ENCODE measurements around the gene PTK6. TPM values are rescaled to one million over a fixed set of nuclear protein-coding genes. Genes with fewer than 3 reads are reported as not detected.

The PTK6 gene
- total RNA-seq, 1 experiment from 2014 or later: not detected

DNA sequence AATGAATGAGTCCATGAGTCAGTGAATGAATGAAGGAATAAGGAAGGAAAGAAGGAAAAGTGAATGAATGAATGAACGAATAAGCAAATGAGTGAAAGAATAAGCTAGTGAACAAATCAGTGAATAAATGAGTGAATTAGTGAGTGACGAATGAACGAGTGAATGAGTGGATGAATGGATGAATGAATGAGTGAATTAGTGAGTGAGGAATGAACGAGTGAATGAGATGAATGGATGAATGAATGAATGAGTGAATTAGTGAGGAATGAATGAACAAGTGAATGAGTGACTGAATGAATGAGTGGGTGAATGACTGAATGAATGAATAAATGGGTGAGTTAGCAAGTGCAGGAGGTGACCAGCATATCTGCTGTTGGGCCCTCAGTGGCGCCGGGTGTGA is 6.6 kb upstream of the PTK6 start:
- no peak for DNase-seq (ENCODE audit: low spot score)

DNA sequence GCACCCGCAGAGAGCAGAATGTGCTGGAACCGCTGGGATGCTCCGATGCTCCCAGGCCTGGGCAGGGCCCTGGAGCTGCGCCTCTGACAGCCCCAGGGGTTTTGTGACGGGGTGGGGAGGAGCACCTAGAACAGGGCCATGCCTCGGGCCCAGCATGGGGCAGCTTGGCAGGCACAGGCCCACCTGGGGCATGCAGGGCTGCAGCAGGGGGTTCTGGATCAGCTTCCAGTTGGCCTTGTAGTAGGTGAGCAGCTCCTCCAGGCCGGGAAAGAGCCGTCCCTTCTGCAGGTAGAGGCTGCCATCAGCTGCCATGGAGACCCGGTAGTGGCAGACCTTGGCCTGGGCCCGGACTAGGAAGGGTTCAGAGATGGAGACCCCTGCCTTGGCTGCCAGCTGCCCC is 6.0 kb upstream of the PTK6 start:
- DNase-seq (ENCODE audit: low spot score): no peak

DNA sequence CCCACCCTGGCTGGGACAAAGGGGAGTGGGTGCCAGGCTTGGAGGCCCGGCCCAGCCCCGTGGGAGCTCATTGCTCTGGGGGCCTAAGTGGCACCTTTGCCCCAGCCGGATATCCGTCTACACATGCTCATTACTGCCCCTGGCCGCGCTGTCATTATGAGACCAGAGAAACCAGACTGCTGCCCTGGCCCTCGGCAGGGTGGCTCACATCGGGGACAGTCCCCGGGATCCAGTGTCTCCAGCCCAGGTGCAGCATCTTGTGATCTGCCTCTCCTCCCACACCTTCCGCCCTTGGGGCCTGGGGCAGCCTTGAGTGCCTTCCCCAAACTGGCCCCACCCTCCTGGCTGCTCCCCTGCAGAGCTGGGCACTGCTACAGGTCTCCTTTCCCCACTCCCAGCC is 5.5 kb upstream of the PTK6 start:
- no peak for DNase-seq (ENCODE audit: low spot score)

DNA sequence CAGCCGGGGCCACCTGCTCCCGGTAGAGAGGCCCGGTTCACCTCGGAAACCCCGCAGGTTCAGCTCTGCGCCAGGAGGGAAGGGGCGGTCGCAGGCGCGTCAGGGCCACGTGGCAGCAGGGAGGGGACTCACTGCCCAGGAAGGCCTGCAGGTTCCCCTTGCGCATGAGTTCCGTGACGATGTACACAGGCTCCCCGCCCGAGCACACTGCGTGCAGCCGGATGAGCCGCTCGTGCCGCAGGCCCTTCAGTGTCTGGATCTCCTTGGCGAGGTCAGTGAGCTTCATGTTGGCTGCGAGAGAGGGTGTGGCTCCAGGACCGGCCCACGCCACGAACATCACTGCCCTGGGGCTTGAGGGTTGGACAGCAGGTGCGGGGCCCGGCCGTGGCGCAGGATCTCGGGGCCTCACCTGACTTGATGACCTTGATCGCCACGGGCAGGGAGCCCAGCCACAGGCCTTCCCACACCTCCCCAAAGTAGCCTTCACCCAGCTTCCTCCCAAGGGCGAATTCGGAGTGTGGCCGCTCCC is 4.9 kb upstream of the PTK6 start:
- no peak for DNase-seq (ENCODE audit: low spot score)

DNA sequence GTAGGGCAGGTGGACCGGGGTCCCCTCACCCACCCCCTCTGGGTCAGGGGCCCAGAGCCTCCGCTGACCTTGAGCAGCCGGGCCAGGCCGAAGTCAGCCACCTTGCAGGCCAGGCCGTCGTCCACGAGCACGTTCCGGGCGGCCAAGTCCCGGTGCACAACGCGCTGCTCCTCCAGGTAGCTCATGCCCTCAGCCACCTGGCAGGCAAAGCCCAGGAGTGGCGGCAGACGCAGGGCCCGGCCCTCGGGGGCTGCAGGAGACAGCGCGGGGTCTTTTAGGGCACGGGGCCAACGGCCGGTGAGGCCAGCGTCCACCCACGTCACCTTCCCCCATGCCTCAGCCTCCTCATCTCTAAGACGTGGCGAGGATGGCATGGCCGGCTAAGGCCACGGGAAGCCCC is 4.2 kb upstream of the PTK6 start:
- DNase-seq (ENCODE audit: low spot score): no peak

DNA sequence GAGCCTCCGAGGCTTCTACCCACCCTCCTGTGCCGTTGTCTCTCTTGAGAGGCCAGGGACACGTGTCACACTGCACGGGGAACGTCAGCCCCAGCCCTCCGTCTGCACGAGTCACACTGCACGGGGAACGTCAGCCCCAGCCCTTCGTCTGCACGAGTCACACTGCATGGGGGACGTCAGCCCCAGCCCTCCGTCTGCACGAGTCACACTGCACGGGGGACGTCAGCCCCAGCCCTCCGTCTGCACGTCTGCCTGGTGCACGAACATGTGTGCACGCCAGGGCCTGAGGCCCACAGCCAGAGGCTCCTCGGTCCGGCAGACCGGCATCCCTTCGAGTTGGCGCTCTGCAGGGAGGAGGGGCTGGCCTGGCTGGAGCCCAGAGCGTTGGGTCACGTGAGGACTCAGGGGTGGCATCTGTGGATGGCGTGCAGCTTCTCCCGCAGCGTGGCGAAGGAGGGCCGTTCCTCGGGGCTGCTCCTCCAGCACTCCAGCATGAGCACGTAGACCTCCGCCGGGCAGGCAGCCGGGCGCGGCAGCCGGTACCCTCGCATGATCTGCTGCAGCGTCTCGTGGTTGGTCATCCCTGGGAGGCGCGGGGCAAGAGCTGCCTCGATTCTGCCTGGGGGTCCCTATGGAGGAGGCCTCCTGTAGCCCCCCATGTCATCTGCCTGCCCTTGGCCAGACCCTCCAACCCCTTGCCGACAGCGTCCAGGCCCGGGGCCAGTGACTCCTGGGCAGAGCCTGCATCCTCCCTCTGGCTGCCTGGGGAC is 3.4 kb upstream of the PTK6 start:
- no peak for DNase-seq (ENCODE audit: low spot score)

DNA sequence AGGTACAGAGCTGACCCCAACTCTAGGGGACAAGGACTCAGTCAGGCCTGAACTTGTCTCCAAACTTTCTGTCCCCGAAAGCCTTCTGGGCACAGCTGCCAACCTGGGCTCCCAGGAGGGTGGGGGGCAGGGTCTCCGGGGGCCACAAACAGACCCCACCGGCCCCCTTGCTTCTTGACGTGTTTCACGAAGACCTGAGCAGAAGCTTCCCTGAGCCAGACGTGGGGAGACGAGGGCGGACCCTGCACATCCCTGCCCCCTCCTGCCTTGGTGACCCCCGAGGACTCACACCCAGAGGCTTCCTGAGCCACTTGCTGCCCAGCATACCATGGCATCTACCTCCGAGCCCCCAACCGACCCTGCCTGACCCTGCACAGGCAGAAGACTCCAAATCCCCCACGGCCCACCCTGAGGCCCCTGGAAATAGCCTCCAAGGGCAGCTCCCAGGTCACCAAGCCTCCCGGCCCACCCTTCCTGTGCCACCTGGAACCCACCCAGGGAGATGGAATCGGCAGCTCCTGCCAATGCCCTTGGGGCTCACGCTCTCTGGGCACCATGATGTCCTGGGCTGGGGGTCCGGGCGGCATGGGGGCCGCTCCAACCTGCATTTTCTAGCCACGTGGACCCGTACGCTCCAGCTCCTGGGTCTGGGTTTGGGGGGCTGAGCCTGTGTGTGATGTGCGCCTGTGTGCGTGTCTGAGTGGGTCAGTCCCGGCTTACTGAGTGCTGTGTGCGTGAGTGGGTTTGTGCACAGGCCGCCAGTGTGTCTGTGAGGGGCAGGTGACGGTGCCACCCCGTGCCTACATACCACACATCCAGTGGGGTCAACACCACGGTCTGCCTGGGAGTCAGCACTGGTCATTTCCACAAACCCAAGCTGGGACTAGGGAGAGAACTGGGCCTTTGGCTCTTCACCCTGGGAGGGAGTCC is 2.5 kb upstream of the PTK6 start:
- no peak for DNase-seq (ENCODE audit: low spot score)

DNA sequence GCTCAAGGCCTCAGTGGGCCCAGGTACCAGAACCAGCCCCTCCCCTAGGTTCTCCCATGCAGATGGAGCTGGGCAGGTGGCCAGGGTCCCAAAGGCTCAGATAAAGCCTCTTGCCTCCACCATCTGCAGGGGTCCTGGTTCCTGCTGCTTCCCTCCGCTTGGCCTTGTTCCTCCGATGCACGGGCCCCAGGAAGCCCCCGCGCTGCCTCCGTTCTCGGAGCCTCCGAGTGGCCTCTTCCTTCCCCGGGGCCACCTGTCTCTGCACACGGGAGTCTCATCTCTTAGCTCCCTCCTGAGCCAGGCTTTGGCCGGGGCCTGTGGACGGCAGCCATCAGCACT is 1.9 kb upstream of the PTK6 start:
- no peak for DNase-seq (ENCODE audit: low spot score)

DNA sequence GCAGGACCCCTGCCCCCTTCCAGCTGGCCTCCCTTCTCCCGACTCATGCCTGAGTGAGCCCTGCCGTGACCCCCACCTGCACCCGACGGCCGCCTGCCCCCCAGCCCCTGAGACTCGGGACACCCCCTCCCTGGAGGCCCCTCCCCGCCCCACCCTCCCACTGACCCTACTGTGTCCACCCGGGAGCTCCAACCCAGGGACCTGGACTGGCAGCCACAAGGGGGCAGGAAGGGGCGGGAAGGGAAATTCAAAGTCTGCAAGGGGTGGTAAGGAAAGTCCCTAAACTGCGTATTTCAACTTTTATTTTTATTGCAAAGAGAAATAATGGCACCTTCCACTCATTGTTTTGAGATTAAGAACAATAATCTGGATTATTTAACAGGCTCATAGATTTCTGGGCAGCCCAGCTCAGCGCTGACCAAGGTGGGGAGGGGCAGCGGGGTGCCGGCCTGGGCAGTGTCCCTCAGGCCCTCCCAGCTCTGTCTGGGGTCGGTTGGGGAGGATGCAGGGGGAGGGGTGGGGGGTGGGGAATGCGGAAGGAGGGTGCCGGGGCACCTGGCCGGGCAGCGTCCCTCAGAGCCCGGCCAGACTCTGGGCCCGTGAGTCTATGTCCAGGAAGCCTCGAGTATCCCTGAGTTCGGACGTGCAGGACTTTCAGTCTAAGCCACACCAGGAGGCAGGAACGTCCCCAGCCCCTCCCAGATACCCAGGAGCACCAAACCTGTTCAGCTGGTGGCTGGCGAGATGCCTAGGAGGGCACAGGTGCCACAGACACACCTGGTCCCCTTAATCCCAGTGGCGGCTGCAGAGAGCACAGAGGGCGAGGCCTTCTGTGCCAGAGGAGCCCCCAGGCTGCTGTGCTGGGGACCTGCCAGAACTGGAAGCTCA is 1.3 kb upstream of the PTK6 start:
- DNase-seq (ENCODE audit: low spot score): no peak

DNA sequence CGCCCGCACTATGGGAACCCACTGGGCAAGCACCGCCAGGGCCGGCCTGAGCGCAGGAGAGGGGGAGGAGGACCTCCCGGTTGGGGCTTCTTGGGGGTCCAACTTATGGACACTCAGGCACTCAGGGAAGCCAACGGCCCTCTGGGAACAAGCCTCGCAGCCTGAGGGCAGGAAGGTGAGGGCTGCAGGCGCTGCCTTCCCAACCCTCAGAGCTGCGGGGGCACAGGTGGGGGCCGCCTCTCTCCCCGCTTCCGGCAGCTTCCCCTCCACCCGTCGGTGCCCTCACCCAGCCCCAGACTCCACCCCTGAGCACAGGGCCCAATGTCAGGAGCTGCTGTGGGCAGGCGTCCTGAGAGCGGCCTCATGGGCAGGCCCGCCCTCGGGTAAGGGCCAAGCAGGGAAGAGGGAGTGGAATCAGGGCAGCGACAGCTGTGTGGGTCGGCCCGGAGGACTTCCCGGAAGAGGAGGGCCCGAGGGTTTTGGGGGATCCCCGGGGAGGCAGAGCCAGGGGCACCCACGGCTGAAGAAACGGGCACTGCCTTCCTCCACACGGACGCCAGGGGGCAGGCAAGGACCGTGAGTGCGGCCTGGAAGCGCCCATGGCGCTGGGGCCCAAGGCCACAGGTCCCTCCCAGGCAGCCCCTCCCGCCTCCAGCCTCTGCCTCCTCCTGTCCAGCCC is 488 bp upstream of the PTK6 start:
- DNase-seq (ENCODE audit: low spot score): peak; percentile 90

DNA sequence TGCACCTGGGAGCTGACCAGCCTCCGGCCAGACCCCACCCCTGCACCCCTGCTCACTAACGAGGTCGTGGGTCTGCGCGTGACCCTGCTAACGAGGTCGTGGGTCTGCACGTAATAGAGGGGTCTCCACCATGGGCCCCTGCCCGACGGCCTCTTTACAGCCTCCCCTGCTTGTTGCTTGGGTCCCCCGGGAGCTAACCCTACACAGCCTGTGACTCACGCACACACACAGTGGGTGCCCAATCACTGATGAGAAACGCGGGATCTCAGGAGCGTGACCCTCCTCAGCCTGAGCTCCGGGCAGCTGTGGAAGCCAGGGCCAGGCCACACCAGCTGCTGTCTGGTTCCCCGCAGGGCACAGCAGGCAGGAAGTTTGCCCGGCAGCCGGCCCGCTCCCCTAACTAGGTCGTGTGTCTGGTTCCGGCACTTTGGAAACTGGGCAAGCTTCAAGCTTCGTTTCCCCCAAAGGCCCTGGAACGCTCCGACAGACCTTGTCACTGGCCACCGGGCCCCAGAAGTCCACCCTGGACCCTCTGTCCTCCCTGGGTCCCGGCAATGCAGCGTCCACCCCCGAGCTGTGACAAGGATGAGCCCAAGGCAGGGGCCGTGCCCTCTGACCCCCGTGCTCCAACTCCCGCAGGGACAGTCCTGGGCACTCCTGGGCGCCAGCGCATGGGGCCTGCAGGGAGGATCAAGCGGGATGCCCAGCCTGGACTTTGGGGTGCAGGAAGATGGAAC is 767 bp downstream of the PTK6 start:
- DNase-seq (ENCODE audit: low spot score): no peak

DNA sequence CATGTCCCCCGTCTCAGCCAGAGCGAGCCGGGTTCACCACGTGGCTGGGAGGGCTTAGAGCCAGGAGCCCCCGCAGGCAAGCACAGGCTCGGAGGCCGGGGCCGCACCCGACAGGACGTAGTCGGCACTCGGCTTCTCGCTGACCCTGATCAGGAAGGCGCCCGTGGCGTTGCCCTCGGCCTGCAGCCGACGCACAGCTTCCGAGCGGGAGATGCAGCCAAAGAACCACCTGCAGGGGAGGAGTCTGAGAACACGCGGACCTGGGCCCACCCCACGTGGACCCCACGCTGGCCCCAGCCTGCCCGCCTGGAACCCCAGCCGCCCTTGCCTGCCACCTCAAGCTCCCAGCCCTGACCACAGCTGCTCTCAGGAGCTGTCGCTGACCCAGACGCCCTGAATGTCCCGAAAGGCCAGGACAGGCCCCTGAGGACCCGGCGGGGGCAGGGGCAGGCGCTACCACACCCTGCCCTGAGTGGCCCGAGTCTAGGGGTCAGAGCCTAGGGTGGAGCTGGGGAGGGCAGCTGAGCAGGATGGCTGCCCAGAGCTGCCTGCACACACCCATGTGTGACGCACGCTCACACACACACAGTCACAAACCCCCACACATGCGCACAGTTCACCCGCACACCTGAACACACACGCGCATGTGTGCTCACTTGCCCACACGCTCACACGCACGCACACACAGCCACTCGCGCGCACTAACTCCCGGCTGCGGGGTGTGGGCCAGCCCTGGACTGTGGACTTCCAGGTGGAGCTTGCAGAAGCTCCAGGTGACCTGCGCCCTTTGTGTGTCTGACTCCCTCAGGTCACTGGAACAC is 2.1 kb downstream of the PTK6 start:
- no peak for DNase-seq (ENCODE audit: low spot score)

DNA sequence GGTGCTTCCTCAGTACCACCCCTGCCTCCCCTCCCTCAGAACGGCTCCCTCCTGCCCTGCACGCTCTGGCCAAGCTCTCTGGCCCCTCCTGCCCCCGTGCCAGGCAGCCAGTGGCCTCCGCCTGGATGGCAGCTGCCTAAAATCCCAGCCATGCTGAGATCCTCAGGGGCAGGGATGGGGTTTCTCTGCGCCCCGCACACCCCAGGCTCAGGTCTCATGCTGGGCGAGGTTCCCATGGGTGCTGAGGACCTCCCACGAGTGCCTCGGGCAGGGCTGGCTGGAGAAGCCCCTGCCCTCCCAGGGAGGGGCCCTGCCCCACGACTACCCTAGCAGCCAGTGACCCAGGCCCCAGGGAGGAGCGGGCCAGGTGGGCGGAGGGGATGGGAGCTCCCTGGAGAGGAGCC is 2.7 kb downstream of the PTK6 start:
- no peak for DNase-seq (ENCODE audit: low spot score)

DNA sequence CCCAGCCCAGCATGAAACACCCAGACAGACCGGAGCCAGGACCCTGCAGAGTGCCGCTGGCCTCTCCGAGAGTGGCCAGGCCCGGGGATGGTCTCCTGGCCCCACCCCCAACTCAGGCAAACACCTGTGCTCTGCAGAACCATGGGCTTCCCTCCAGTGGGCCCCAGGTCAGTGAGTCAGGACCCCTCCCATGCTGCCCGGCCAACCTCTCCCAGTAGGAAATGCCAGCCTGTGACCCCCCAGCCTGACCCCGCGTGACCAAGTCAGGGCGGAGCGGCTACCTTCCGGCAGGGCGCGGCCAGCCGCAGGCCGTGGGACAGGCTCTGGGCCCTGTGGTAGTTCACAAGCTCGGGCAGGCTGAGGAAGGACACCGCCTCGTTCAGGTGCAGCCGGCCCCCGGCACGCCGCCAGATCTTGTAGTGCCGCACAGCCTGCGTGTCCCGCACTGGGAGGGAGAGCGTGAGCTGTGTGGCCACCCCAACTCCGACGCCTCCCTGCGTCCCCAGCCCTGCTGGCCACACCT is 3.2 kb downstream of the PTK6 start:
- DNase-seq (ENCODE audit: low spot score): no peak

DNA sequence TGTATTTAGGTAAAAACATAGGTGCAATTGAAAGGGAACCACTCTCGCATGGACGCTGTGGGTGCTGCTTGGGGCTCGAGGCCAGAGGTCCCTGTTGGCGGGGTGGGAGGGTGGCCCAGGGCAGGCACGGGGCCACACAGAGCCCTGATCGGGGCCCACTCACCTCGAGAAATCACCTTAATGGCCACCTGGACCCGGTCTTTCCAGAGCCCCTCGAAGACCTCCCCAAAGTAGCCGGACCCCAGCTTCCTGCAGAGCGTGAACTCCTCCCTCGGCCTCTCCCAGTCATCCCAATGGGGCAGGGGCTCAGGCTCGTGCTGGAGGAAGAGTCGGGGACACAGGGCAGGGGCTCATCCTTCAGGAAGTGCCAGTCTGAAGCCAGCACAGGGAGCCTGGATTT is 3.8 kb downstream of the PTK6 start:
- DNase-seq (ENCODE audit: low spot score): no peak

DNA sequence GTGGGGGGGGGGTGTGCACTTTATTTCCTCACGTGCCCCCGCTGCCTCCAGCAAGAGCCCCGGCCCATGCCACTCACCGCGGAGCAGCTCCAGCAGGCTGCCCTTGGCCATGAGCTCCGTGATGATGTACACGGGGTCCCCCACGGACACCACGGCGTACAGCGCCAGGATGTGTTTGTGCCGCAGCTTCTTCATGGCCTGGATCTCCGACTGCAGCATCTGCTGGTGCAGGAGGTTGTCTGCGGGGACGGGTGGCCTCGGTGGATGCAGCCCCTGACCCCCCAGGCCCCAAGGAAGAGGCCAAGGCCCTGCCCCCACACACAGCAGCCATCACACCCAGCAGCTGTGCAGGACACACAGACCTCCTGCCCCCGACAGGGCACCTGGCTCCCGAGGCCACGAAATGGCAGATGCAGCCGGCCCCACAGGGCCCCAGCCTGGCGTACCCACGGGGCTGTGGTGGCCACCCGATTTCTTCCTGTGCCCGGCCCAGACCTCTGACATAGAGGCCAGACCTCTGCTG is 4.7 kb downstream of the PTK6 start:
- no peak for DNase-seq (ENCODE audit: low spot score)

DNA sequence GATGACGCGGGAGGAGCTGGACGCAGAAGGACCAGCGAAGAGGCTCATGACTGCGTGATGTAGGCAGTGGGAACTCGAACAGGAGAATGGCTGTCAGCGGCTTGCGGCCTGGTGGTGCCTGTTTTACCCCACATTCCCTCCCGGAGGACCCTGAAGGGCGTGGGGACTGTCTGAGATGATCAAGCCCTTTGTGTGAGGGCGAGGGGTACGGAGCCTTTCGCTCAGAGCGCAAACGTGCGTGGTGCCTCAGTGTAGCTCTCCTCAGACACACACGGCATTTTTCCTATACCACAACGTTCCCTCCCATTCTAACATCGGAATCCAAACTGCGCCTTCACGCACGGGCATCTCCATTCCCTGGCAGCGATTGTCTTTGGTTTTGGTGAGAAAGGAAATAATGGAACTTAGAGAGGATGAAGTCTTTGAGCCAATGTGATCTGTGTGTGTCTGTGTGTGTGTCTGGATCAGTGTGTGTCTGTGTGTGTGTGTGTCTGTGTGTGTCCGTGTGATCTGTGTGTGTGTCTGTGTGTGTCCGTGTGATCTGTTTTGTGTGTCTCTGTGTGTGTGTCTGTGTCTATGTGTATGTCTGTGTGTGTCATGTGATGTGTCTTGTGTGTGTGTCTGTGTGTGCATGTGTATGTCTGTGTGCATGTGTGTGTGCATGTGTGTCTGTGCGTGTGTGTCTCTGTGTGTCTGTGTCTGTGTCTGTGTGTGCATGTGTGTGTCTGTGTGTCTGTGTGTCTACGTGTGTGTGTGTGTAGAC is 5.3 kb downstream of the PTK6 start:
- no peak for DNase-seq (ENCODE audit: low spot score)

DNA sequence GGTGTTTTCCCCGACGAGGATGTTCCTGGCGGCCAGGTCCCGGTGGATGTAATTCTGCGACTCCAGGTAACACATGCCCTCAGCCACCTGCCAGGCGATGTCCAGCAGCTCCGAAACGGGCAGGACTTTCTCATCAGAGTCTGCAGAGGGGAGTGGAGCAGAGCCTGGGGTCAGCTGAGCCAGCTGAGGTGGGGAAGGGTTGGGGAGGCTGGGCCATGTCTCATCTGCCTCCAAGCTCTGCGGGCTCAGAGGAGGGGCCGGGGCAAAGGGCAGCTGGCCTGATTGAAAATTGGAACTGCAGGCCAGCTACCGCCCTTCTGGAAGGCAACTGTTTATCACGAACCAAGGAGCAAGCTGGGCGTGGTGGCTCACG is 6.4 kb downstream of the PTK6 start:
- DNase-seq (ENCODE audit: low spot score): no peak

All from H4 (cell line).